SH-SY5Y (cell line): ENCODE data around the gene CD302.

ENCODE experiments used
- GATA2 ChIP-seq: IDR thresholded peaks from 2 replicates; pipeline ENCODE4 v1.6.1; 2011; ENCODE audit warnings: mild to moderate bottlenecking, low read depth, low read length
- GATA3 ChIP-seq: IDR thresholded peaks from 2 replicates; pipeline ENCODE4 v1.6.1; 2011; ENCODE audit warnings: low read depth, mild to moderate bottlenecking, low read length, moderate library complexity

- TF ChIP-seq GATA2 (no peak), GATA3 (no peak)
Measured at GRCh38 chr2:159790323-159790722, 7.7 kb downstream of the CD302 start.
